HTERT RPE-1 (cell line): ENCODE results near the gene RADIL.
"Not testable (repeated sequence)": the region's sequence is repeated elsewhere in the genome, so short reads cannot be mapped to it uniquely, and the experiment has no call there.

Experiments
- in situ Hi-C: fragments of 300-500 bp; cut with MboI; formaldehyde crosslinking; loops from 4 replicates; pipeline ENCODE4 v1.14.3; 2020; ENCODE audit warnings: low sequenced_read_pairs

The RADIL gene

GRCh38 chr7:4797858-4798705 lies 85.4 kb downstream of the RADIL start:
- in situ Hi-C loops = no loop called here

- in situ Hi-C loops = no loop called here
Measured at GRCh38 chr7:4796453-4796852, 87.1 kb downstream of the RADIL start.

GRCh38 chr7:4794591-4795350 lies 88.7 kb downstream of the RADIL start:
- in situ Hi-C loops = no loop called here

GRCh38 chr7:4794171-4794570 lies 89.3 kb downstream of the RADIL start:
- in situ Hi-C loops = not testable (repeated sequence)

- in situ Hi-C loops = not testable (repeated sequence)
Measured at GRCh38 chr7:4793385-4793993, 90.0 kb downstream of the RADIL start.

GRCh38 chr7:4792537-4793126 lies 90.9 kb downstream of the RADIL start:
- in situ Hi-C loops = no loop called here

GRCh38 chr7:4791738-4792536 lies 91.6 kb downstream of the RADIL start:
- in situ Hi-C loops = no loop called here

GRCh38 chr7:4791101-4791737 lies 92.3 kb downstream of the RADIL start:
- in situ Hi-C loops = no loop called here

- in situ Hi-C loops = no loop called here
Measured at GRCh38 chr7:4790516-4790991, 93.0 kb downstream of the RADIL start.

GRCh38 chr7:4790078-4790465 lies 93.4 kb downstream of the RADIL start:
- in situ Hi-C loops = no loop called here

GRCh38 chr7:4789194-4790077 lies 94.1 kb downstream of the RADIL start:
- in situ Hi-C loops = no loop called here

GRCh38 chr7:4788627-4789189 lies 94.8 kb downstream of the RADIL start:
- in situ Hi-C loops = no loop called here

- in situ Hi-C loops = no loop called here
Measured at GRCh38 chr7:4787947-4788626, 95.4 kb downstream of the RADIL start.

- in situ Hi-C loops = no loop called here
Measured at GRCh38 chr7:4787541-4787940, 96.0 kb downstream of the RADIL start.

- in situ Hi-C loops = no loop called here
Measured at GRCh38 chr7:4786015-4786414, 97.5 kb downstream of the RADIL start.

- in situ Hi-C loops = no loop called here
Measured at GRCh38 chr7:4785371-4785770, 98.1 kb downstream of the RADIL start.

- in situ Hi-C loops = no loop called here
Measured at GRCh38 chr7:4784799-4785198, 98.7 kb downstream of the RADIL start.

GRCh38 chr7:4783762-4784351 lies 99.7 kb downstream of the RADIL start:
- in situ Hi-C loops = no loop called here
